Bone marrow (tissue), 2 donors: ENCODE measurements around the gene SEPTIN11.

Source experiments
- DNase-seq, 2 donors: peaks; one replicate each; lab custom pipeline; 2025; lab: John Stamatoyannopoulos, UW

SEPTIN11 gene

DNA sequence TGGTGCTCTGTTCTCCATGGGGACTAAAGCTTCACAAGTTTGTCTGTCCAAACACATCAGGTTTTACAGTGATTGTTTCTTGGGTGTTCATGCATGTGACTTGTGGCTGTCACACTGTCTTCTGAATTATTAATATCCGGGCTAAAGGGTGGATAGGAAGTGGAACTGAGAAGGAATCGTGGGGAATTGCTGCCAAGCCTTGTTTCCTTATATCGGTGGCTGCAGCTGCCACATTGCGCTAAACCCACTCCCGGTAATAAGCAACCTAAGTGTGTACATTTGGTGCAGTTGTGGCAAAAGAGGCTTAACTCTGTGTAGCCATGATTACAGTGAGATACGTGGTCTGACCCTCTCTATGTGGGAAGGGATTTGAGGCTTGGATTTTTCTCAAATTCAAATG is 30.7 kb downstream of the SEPTIN11 start:
- DNase-seq, result no peak

DNA sequence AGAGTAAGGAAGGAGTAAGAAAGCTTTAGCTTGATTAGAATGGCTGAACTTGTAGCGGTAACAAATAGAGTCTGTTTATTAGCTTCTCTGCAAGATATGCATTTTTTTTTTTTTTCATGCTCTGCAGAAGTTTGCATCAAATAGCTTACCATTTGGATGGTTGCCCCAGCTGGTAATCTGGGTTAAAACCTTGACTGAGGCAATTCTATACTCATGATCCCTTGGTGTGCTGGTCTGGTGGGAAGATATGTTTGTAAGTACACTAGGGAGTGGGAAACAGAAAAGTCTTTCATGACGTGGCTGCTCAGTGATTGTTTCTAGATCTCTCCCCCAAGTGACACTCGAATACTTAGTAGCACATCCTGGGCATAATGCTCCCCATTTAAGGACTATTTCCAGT is 32.1 kb downstream of the SEPTIN11 start:
- no peak for DNase-seq

DNA sequence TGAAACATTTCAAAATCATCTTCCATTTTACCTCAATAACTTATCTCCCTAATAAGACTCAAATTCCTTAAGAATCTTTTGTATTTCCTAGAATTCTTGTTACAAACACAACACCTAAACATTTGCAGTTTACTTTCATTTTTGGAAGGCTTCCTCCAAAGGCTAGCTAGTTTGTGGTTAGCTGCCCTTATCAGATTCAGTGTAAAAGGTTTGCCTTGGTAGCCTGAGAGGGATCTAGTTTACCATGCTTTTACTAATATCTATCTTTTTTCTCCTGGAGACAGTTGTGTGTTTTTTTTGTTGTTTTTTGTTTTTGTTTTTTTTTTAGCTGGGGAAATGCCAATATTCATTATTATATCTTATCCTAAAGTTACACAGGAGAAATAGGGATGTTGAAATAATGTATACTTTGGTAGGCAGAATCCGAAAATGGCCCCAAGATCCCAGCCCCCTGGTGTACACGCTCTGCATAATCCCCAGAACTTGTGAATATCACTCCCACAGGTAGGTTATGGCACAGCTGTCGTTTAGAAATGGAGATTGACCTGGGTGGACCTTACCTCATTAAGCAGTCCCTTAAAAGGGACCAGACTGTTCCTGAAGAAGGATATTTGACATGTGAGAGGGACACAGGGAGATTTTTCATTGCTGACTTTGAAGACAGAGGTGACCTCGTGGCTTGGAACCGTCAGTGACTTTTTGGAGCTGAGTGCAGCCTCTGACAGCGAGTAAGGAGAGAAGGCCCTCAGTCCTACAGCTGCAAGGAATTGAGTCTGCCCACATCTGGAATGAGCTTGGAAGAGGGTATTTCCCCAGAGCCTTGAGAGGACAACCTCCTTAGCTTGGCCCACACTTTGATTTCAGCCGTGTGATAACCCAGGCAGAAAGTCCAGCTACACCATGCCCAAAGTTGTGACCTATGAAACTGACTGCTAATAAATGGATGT is 33.4 kb downstream of the SEPTIN11 start:
- DNase-seq, result no peak

DNA sequence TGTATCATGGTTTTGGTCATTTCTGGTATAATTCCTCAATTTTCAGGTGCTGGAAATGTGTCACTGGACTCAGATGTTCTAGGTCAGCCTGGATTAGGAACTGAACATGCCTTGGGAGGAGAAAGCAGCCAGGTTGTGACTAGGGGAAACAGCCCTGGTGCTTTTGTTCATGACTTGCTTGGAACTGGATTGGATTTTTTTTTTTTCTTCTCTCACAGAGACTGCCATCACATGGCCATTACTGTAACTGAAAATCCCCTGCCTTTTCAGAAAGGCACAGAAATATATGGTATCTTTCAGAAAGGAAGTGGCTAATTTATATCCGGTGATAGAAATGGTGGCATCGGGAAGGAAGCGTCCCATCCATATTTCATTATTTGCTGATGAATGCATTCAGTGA is 34.6 kb downstream of the SEPTIN11 start:
- peak in 1 of 2 donors; percentile 12 for DNase-seq

DNA sequence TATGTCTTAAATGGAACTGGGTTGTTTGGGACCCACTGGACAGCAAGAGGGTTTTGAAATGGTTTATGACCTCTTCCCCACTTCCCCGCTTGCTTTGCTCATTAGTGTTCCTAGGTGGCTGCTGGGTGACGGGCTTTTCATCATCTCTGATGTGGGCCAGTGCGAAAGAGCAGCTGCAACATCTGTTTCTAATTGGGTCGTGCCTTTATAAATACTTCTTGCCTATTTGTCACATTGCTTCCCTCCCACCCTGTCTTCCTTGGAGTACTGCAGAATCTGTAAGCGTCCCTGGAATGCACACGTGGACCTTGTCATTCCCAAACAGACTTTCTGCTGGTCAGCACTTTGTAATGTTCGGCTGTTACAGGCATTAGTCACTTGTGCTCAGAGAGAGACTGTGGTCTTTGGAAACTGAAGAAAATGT is 35.2 kb downstream of the SEPTIN11 start:
- DNase-seq, result no peak

DNA sequence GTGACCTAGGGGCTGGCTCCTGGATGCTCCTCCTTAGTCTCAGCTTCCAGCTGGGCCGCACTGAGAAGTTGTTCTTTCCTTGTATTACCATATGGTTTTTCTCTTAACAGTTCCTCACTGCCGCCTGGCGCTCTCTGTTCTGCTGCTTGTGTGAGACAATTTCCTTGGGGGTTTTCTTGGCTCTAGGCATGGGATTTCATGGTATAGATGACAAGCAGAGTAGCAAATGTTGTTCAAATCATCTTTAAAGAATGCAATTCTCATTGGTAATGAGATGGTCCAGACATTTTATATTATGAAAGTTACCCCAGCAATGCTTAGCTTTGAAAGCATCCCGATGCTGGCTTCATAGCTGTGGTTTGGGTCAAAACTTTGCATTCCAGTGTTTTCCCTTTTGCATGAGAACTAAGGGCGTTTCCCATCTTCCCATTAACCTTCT is 37.6 kb downstream of the SEPTIN11 start:
- no peak for DNase-seq

DNA sequence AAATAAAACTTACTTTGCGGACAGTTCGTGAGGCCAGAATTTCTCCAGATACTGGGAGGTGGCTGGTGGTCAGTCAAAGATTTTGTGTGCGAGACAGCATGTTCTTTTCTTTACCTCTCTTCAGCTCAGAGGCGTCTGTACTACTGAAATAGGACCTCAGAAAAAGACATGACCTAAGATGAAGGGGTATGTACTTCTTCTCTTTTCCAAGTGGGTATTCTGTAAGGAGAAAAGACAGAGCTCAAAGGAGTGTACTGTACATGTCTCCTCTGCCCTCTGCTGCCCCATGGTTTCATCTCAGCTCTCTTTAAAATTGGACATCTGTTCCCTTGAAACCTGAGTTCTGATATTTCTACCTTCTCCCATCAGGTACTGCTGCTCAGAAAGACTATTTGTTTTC is 38.1 kb downstream of the SEPTIN11 start:
- no peak for DNase-seq

DNA sequence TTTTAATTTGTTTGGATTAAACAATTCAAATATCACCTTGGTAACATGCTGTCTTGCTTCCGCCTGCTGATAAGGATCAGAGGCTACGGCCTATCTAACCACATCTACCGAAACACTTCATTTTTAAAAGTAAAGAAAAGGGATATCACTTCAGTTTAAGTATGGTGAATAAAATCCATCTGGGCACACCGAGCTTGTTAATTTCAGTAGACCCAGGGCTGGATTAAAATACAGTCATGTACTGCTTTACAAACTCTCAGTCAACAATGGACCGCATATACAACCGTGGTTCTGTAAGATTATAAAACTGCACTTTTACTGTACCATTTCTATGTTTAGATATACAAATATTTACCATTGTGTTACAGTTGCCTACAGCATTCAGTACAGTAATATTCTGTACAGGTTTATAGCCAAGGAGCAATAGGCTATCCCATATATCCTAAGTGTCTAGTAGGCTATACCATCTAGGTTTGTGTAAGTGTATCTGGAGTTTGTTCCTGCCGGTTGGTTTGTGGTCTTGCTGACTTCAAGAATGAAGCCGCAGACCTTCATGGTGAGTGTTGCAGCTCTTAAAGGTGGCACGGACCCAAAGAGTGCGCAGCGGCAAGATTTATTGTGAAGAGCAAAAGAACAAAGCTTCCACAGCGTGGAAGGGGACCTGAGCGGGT is 40.0 kb downstream of the SEPTIN11 start:
- peak in 1 of 2 donors; percentile 15 for DNase-seq

DNA sequence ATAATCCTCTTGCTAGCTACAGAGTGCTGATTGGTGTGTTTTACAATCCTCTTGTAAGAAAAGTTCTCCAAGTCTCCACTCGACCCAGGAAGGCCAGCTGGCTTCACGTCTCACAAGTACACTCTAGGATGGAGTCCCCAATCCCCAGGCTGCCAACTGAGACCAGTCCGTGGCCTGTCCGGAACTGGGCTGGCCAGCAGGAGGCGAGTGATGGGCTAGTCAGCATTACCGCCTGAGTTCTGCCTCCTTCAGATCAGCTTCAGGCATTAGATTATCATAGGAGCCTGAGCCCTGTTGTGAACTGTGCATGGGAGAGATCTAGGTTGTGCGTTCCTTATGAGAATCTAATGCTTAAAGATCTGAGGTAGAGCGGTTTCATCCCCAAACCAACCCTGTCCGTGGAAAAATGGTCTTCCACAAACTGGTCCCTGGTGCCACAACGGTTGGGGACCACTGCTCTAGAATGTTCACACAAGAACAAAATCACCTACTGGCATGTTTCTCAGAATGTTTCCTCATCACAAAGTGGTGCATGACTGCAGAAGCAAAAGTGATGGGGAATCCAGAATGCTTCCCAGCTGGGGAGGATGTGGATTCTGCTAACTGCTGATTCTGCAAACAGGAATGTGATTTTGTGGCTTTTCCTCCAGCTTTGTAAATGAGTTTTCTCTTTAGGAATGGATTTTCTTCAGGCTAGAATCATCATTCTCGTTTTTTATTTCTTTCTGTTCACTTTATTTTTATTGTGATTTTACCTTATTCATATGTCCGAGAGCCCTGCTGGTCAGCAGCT is 40.9 kb downstream of the SEPTIN11 start:
- no peak for DNase-seq

DNA sequence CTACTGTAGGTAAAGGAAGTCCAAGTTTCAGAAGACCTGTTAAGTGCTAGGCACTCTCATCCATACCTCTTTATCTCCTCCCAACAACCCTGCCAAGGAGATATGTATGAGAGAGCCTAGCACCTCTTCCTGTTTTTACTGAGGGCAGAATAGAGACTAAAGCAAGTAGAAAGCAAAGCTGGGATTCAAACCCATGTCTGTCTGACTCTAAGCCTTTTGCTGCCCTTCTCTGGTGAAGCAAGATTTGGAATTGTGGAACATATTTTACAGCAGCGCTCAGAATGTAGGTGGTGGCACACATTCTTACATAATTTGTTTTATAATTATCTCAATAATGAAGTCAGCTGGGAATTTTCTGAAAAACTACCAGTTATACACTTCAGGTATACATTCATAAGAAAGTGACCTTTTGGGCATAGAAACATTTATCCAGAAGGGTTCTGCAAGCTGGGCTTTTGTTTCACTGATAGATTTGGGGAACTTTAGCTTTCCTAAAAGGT is 41.7 kb downstream of the SEPTIN11 start:
- DNase-seq, result no peak

DNA sequence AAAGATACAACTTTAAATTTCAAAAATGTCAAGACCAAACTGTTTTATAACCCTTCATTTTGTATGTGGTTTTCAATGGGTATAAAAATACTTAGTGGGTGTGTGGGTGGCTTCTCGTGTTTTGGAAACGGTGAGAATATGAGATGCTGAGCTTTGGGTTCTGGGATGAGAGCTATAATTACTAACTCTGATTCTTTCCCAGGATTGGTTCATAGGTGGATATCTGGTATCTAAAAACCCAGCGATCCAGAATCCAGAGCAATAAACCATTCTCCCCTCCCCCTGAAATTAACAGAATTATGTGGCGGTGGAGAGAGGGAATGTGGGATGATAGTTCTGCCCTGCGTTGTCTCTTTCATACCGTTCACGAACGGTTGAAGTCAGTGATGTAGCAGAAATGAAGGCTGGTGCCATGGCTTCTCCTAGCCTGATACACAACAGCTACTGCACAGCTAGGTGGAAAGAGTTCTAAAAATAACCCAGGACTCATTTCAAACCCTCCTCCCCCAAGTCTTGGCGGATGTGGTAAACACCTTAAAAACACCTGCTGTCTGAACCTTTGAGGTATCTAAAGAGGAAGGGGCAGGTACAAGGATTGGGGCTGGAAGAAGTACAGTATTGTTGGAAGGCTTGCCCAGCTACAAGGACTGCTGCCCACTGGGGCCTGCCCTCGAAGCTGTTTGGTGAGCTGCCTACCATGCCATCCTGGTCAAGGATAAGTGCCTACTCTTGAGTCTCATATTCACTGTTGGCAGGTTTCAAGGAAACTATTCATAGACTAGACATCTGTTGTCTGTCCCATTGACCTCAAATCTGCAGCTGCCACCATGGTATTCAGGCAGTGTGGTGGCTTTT is 44.5 kb downstream of the SEPTIN11 start:
- DNase-seq, result no peak

DNA sequence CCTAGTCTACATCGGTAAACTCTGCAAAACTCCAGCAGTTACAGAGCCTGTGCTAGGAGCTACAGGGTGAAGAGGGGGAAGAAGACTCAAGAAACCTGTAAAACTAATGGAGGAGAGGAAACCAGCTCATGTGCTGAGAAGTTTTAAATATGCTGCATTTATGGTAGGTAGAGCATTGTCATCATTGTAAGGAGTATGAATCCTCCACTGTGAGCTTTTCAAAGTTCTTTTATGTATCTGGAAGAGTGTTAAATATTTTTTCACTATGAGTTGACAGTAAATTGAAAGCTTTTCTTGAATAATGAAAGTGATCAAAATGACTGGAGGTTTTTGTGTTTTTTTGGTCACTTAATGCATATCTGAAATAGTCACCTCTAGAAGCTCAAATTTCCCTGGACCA is 46.2 kb downstream of the SEPTIN11 start:
- no peak for DNase-seq

DNA sequence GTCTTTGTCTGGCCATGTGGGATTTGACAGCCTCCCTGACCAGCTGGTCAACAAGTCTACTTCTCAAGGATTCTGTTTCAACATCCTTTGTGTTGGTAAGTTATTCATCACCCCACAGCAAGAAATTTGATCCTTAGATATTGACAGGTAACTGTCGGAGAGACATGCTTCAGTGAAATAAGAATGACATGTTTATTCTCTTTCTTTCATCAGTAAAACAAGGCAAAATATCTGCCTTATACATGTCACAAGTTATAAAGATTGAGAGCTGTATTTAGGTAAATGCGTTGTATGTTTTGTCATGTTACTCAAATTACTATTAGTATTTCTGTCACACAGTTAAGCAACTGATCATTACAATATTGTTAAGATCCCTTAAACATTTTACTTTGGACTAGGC is 46.9 kb downstream of the SEPTIN11 start:
- DNase-seq, result no peak

DNA sequence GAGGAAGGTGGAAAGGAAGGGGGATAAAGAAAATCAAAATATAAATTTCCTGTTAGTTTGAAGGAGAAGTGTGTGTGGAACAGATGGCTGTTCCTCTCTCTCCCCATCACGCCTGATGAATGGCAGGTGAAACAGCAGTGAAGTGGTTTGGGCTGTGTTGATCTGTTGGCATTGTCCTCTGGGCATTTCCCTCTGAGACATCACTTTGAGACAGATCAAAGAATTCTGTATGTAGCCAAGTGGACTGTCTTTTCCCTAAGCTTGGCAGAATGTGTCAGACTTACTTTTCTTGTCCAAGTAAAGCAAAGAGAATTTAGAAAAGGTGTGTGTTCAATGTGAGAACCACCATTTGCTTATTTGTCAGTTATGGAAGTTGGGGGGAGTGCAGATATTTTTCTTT is 47.5 kb downstream of the SEPTIN11 start:
- DNase-seq, result no peak

DNA sequence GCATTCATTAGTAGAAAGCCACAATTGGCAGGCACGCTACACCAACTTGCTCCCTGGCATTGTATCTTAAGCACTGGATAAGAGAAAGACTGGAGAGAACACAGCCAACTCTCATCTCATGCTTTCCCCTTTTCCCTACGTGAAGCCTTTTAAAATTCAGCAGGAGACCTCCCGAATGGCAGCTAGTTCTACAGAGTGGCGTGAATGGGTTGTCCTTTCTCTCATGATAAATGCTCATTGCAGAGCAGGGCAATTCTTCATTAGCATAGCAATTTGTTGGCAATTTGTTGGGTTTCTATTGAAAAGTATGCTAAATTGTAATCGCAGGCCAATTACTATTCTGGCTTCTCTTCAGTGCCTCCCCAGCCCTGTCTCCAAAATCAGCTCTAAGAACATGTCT is 48.0 kb downstream of the SEPTIN11 start:
- DNase-seq, result no peak

DNA sequence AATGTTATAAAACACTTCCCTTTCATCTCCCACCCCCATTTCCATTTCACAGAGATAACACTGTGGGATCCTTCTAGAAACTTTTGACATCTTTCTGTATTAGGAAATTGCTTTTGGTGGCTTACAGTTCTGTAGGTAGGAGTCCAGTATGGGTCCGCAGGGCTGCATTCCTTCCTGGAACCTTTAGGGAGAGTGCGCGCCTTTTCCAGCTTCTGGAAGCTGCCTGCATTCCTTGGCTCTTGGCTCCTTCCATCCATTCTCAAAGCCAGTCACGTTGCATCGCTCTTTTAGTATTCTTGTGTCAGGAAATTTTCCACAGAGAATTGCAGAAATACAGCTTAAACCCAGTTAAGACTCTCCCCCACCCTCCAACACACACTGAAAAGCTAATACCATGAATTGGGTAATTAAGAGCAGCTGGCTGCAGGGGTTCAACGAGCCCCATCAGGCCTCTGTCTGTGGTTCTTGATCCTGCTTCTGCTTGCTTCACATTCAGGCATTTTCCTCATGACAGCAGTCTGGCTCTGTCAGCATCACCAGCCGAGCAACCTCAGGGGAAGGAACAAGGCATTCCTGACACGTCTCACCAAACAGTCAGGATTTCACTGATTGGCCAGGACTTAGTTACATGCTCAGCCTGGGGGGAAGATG is 48.8 kb downstream of the SEPTIN11 start:
- no peak for DNase-seq
